Astrocyte of the spinal cord (primary cell): ENCODE data around the gene HSPA4.

ENCODE experiments used
- DNase-seq: peaks from one replicate; pipeline ENCODE4 v3.0.0; 2011; ENCODE audit warnings: low read depth, low spot score
- H3K4me3 ChIP-seq: 2 replicates; pipeline ENCODE4 v1.5.1; 2011; ENCODE audit warnings: low read depth, mild to moderate bottlenecking, low read length, moderate library complexity
- in situ Hi-C: cut with HindIII; loops from 2 replicates; pipeline ENCODE4 v1.10.0; 2017; ENCODE audit warnings: low sequenced_read_pairs
- TF ChIP-seq, protein P1 (sequence below): IDR thresholded peaks from 2 replicates; pipeline ENCODE4 v1.5.1; 2012; ENCODE audit warnings: low read depth, mild to moderate bottlenecking, low read length, inconsistent platforms

Gene HSPA4

DNA sequence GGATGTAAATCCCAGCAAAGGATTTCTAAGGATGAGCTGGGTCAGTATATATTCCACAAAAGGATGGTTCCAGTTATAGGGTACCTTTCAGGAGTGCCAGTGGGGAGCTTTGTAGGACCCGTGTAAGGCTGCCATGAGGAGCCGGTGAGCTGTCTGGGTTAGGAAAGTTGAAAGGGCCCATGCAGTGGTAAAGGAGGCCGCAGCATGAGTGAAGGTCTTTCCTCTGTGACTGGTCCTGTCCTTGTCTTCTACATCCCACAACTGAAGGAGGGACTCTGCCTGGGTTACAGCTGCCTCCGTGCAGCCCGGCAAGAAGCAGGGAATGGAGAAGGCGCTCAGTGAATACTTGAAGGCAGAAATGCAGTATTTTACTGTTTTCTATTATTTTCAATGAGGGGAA, 58.9 kb downstream of the HSPA4 start:
- in situ Hi-C loops, result no loop called here
- DNase-seq, result no peak
- TF ChIP-seq, protein P1, sequence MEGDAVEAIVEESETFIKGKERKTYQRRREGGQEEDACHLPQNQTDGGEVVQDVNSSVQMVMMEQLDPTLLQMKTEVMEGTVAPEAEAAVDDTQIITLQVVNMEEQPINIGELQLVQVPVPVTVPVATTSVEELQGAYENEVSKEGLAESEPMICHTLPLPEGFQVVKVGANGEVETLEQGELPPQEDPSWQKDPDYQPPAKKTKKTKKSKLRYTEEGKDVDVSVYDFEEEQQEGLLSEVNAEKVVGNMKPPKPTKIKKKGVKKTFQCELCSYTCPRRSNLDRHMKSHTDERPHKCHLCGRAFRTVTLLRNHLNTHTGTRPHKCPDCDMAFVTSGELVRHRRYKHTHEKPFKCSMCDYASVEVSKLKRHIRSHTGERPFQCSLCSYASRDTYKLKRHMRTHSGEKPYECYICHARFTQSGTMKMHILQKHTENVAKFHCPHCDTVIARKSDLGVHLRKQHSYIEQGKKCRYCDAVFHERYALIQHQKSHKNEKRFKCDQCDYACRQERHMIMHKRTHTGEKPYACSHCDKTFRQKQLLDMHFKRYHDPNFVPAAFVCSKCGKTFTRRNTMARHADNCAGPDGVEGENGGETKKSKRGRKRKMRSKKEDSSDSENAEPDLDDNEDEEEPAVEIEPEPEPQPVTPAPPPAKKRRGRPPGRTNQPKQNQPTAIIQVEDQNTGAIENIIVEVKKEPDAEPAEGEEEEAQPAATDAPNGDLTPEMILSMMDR, result no peak
- no peak overlapping the region for H3K4me3 ChIP-seq

DNA sequence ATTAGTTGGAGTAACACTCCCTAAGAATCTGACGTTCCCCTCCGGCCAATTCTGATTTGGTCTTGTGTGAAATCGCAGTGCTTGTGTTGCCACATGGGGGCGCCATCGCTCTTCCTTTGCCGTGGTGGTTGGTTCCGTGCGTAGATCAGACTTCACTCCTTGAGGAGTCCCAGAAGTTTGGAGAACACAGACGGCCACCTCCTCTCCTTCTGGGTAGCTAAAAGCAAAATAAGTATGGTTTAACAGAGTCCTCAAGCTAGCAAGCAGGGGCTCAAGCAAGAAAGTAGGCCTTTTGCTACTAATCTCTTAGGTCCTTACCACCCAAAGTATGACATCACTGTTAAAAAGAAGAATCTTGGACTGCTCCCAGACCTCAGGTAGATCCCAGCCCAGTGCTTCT, 59.5 kb downstream of the HSPA4 start:
- in situ Hi-C loops, result no loop called here
- TF ChIP-seq, protein P1, result peak; percentile 91
- no peak overlapping the region for H3K4me3 ChIP-seq
- DNase-seq, result peak; percentile 82

DNA sequence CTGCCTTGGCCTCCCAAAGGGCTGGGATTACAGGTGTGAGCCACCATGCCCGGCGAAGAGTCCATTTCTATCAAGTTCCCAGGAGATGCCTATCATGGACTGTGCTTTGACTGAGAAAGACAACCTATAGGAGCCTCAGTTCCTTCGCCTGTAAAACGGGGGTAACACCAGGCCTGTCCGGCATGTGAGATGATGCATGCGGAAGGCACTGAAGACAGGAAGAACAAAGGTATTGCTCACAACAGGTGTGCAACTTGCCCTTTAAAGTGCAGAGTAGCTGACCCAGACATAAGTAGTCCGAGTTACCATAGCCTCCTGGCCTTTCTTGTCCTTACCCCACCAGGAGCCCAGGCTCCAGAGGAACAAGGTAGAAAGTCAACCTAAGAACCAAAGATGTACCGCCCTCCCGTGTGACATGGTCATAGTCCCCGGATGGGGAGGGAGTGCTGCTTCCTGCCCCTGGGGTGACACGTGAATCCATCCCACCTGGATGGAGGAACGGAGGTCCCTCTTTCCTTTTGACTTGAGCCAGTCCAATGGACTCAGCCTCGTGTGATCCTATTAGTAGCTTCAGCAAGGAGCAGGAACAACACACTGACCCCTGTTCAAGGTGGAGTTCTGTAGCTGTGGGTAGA, 60.3 kb downstream of the HSPA4 start:
- TF ChIP-seq, protein P1, result no peak
- no peak overlapping the region for H3K4me3 ChIP-seq
- in situ Hi-C loops, result no loop called here
- no peak for DNase-seq

DNA sequence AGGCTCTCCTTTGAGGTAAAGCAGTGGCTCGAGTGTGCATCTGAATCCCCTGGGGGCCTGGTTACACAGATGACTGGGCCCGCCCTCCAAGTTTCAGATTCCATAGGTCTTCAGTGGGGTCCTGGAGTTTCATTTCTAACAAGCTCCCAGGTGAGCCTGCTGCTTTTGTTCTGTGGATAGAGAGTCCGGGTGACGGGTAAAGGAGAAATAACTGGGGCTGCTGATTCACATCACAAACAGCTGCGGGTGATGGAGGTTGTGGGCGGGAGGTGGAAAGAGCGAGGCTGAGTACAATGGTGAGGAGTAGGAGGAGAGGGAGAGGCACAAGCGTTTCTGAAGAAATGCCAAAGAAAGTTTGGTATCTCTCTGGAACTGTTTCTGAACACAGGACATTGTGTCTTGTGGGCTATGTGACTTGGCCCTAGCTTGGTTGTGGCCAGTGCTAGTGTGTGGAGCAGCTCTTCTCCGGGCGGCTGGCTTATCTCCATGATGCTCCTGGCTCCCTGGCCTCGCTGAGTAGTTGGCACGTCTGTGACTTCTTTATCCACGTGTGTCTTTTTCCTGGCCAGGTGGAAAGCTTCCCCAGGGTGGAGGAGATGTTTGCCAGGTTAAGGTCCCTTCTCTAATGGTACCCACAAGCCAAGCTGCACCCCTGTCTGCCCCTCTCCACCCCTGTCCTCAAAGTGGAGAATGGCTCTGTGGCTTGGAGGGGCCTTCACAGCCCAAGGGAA, 61.7 kb downstream of the HSPA4 start:
- H3K4me3 ChIP-seq, result no peak overlapping the region
- TF ChIP-seq, protein P1, result no peak
- in situ Hi-C loops, result no loop called here
- peak; percentile 54 for DNase-seq

DNA sequence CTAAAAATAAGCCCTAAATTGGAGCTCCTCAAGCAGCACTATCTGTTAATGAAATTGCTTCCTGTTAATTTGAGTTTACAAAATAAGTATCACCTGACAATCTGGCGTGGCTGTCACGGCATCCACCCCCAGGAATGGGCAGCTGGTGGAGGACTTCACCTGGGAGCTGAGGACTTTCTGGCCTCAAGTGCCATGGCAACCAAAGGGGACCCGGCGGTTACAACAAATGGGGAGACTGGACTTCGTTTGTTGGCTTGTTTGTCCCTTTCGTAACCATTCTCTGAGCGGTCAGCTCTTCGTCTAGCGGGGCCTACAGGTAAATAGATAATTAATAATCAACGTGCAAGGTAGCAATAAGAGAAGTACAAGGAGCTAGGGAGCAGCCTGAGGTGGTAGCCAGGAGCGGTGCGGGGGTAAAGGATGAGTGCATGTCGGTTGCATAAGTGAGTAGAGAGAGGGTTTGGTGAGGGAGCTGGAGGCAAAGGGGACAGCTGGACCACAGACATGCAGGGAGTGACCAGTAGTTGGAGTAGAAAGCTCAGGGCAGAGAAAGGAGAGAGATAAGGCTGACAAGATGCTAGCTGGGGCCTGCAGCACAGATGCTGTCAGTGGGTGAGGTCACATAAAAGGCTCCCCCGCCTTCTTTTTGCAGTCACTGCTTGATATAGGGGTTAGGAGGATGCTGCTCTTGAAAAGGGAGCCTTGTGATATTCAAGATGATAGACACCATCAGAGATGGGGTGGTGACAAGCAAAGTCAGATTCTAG, 62.5 kb downstream of the HSPA4 start:
- DNase-seq, result no peak
- TF ChIP-seq, protein P1, result no peak
- in situ Hi-C loops, result no loop called here
- no peak overlapping the region for H3K4me3 ChIP-seq

DNA sequence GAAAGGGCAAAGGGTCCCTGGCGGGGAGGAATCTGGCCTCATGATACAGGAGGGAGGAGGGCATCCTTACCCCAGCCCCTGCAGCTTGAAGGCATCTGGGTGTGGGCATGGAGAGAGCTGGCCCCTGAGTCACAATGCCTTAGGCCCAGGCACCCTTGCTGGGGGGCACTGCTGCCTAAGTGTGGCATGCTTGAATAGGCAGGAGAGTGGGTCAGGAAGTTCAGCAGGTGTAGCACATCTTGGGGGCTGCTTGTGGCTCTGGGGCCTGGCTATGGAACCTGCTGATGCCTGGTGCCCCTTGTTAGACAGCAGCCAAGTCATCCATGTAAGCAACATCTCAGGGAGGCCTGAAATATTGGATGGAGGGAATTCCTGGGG, 63.1 kb downstream of the HSPA4 start:
- TF ChIP-seq, protein P1, result no peak
- H3K4me3 ChIP-seq, result no peak overlapping the region
- DNase-seq, result no peak
- in situ Hi-C loops, result no loop called here
